GM19193 (cell line): ENCODE measurements around the gene GCM1.

ENCODE experiments used
- POLR2A ChIP-seq: IDR thresholded peaks from 4 replicates; pipeline ENCODE4 v1.6.1; 2011; ENCODE audit not compliant: insufficient read depth, insufficient read length; ENCODE audit errors: extremely low read depth

Gene GCM1

GRCh38 chr6:53100561-53100960, 48.1 kb downstream of the GCM1 start:
- no peak for TF ChIP-seq POLR2A

- no peak for TF ChIP-seq POLR2A
Measured at GRCh38 chr6:53095716-53096115, 52.9 kb downstream of the GCM1 start.

- no peak for TF ChIP-seq POLR2A
Measured at GRCh38 chr6:53095270-53095669, 53.4 kb downstream of the GCM1 start.

GRCh38 chr6:53090576-53090975, 58.1 kb downstream of the GCM1 start:
- TF ChIP-seq POLR2A: no peak

- TF ChIP-seq POLR2A: no peak
Measured at GRCh38 chr6:53089948-53090347, 58.7 kb downstream of the GCM1 start.

- TF ChIP-seq POLR2A: no peak
Measured at GRCh38 chr6:53086302-53086701, 62.3 kb downstream of the GCM1 start.

GRCh38 chr6:53080813-53081212, 67.8 kb downstream of the GCM1 start:
- no peak for TF ChIP-seq POLR2A
